Measurements from ENCODE around the gene EYS.

Gene EYS

DNA sequence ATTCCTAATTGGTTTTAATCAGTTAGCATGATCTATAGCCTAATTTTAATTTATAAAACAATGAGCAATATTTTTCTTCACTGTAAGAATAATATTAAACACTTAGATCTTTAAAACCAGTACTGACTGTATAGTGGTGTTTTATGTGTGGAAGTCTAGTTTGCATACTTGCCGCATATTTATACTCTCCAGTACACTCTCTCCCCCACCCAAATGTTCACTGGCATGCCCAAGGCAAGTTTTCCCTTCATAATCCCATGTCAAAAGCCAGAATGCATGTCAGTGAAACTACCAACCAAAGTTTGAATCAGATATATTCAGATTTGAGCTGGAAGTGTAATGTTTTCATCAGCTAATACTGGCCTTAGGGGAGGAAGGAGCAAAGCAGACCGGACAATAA is 1565.3 kb downstream of the EYS start:
- TF ChIP-seq, protein P1, sequence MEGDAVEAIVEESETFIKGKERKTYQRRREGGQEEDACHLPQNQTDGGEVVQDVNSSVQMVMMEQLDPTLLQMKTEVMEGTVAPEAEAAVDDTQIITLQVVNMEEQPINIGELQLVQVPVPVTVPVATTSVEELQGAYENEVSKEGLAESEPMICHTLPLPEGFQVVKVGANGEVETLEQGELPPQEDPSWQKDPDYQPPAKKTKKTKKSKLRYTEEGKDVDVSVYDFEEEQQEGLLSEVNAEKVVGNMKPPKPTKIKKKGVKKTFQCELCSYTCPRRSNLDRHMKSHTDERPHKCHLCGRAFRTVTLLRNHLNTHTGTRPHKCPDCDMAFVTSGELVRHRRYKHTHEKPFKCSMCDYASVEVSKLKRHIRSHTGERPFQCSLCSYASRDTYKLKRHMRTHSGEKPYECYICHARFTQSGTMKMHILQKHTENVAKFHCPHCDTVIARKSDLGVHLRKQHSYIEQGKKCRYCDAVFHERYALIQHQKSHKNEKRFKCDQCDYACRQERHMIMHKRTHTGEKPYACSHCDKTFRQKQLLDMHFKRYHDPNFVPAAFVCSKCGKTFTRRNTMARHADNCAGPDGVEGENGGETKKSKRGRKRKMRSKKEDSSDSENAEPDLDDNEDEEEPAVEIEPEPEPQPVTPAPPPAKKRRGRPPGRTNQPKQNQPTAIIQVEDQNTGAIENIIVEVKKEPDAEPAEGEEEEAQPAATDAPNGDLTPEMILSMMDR (IDR thresholded peaks at IDR 0.05; ENCODE audit: insufficient read depth, low read depth, low read length, missing control alignments), result no peak
- no peak for DNase-seq (ENCODE audit: low read depth)
- H3K4me3 ChIP-seq (ENCODE audit: low read depth, low read length), result no peak overlapping the region

DNA sequence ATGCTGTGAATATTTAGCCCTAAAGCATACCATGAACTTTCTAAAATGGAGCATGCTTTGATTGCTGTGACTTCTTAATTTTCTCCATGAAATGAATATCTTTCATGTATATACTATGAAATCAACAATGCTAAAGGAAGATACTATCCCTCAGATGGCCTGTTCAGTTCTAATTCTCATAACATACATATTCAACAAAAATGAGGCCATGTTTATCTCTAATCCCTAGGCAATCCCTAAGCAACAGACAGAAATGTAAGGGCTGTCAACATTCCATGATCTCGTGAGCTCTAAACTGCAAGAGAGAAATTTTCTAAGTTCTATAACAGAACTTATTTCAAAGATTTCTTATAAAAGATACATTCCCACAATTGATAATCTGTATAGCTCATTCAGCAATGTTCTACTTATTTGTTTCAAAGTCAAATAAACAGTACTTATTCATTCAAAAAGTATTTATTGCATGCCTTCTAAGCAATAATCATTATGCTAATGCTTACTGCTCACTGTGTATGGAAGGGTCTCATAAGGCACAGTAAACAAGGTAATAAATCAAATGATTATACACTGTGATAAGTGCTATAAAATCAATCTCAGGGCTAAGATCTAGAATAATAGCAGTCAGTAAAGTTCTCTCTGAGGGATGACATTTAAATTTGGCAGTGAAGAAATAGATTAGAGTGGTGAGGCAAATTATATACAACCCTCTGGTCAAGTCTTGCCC is 1578.6 kb downstream of the EYS start:
- no peak overlapping the region for H3K4me3 ChIP-seq (ENCODE audit: low read depth, low read length)
- TF ChIP-seq, protein P1 (IDR thresholded peaks at IDR 0.05; ENCODE audit: insufficient read depth, low read depth, low read length, missing control alignments), result no peak
- DNase-seq (ENCODE audit: low read depth), result no peak

DNA sequence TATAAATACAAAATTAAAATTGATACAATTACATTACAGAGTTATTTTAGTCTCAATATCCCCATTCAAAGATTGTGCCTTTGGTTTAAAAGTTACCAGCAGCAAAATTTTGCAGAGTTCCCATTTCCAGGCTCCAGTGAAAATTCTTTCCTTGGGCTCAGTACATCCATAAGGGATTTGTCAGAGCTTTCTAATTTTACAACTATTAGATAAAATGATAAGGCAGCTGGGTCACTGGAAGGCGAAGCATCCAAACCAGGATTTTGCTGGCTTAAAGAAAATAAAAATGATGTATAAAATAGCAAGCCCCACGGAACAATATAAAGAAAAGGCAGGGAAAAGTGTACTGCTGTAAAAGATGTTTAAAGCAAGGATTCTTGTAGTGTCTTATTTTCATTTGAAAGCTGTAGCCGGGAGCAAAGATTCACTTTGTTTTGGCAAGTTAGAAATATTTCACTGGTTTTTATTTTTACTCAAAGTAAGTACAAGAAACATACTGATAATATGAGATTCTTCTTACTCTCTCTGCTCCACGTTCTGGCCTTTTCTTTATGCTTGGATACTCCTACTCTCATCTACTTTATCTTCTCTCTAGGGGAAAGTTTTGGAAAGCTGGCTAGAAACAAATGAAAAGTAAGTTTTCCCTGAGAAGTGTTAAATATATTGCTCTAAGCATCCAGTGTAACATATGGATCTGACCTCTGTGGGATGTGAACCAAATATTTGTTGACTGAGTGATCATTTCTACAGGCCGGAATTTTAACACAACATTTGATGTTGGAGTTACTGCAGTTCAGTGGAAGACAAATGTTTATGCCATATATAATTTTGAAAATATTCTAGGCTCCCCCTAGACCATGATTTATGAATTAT is 1583.0 kb downstream of the EYS start:
- no peak overlapping the region for H3K4me3 ChIP-seq (ENCODE audit: low read depth, low read length)
- DNase-seq (ENCODE audit: low read depth), result no peak
- TF ChIP-seq, protein P1 (IDR thresholded peaks at IDR 0.05; ENCODE audit: insufficient read depth, low read depth, low read length, missing control alignments), result no peak

DNA sequence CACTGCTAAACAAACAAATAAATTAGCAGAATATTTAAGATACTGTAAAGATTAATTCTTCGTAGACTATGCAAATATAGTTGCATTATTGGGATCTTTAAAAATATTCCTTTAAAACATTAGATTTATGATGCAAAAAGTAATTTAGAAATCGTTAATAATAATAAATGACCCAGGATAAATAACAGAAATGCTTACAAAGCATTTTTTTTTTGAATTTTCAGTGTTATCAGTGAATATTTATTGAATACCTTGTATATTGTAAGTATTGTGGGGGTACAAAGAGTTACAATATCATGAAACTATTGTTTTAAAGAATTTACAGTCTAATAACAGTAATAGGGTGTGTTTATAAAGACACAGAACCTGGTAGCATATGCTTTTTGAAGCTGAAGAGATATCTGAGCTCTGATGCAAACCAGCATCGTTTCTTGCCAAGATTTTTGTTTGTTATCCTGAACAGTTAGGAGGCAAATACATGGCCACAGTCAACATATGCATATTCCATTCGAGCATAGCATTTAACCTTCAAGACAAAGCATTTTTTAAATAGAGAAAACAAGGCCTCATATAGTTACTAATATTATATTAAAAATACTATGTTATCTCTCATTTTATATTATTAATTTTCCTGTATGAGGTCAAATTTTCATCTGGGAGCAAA is 1584.2 kb downstream of the EYS start:
- DNase-seq (ENCODE audit: low read depth), result no peak
- no peak overlapping the region for H3K4me3 ChIP-seq (ENCODE audit: low read depth, low read length)
- TF ChIP-seq, protein P1 (IDR thresholded peaks at IDR 0.05; ENCODE audit: insufficient read depth, low read depth, low read length, missing control alignments), result no peak

DNA sequence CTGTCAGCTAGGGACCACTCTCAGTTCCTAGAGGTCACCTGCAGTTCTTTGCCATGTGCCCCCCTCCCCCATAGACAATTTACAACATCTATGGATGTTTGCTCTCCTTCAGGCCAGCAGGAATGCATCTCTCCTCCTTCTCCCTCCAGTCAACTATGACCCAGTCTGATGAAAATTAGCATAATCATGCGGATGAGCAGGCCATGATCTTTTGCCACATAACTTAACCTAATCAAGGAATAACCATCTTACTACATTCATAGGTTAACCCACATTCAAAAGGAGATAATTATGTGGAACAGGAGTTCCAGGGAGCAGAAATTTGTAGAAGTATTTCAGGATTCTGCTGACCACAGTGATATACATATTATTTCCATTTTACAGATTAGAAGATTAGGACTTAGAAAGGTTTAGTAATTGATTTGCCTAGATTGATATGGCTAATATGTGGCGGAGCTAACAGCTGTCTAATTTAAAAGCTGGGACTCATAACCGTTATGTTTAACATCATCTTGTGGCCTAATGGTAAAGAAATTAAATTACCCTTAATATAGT is 1585.9 kb downstream of the EYS start:
- TF ChIP-seq, protein P1 (IDR thresholded peaks at IDR 0.05; ENCODE audit: insufficient read depth, low read depth, low read length, missing control alignments), result no peak
- H3K4me3 ChIP-seq (ENCODE audit: low read depth, low read length), result no peak overlapping the region
- no peak for DNase-seq (ENCODE audit: low read depth)

DNA sequence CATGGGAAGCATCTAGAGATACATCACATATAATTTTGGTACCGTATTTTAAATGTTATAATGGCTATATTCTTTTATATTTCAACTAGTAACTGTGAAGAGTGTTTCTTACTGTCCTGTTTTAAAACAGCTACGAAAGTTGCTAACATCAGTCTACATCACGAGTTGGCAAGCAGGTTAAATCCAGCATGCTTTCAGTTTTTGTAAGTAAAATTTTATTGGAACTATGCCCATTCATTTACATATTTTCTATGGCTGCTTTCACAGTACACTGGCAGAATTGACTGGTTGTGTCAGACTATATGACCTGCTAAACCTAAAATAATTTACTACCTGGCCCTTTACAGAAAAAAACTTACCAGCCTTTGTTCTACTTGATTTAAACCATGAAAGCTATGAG is 1593.3 kb downstream of the EYS start:
- DNase-seq (ENCODE audit: low read depth), result no peak
- no peak overlapping the region for H3K4me3 ChIP-seq (ENCODE audit: low read depth, low read length)
- TF ChIP-seq, protein P1 (IDR thresholded peaks at IDR 0.05; ENCODE audit: insufficient read depth, low read depth, low read length, missing control alignments), result no peak
